ENCODE data around the gene IGSF9.

The IGSF9 gene

GRCh38 chr1:159881622-159882526, 63.5 kb downstream of the IGSF9 start:
- H3K36me3 ChIP-seq (ENCODE audit: insufficient read depth, low read length): no peaks in the 10 kb centered on the region
- no peaks in the 10 kb centered on the region for H3K27me3 ChIP-seq (ENCODE audit: insufficient read depth, low read length)
- H3K79me2 ChIP-seq (ENCODE audit: control insufficient read depth, insufficient read depth, low read length, unreplicated experiment): no peaks in the 10 kb centered on the region
- peak overlapping the region; percentile 19; the same call in 1 of the 2 replicates for H3K4me3 ChIP-seq (ENCODE audit: low read depth, low read length)
- peak overlapping the region; percentile 94 for H3K27ac ChIP-seq (ENCODE audit: low read depth, low read length)
- peaks cover 43% of the 10 kb centered on the region for H3K4me1 ChIP-seq (ENCODE audit: control insufficient read depth, insufficient read depth, low read length, unreplicated experiment)
- H2AFZ ChIP-seq (ENCODE audit: low read length, unreplicated experiment): no peak overlapping the region

- no peaks in the 10 kb centered on the region for H3K36me3 ChIP-seq (ENCODE audit: insufficient read depth, low read length)
- H3K4me1 ChIP-seq (ENCODE audit: control insufficient read depth, insufficient read depth, low read length, unreplicated experiment): peaks cover 43% of the 10 kb centered on the region
- peak overlapping the region; percentile 4; the same call in 1 of the 2 replicates for H3K4me3 ChIP-seq (ENCODE audit: low read depth, low read length)
- H2AFZ ChIP-seq (ENCODE audit: low read length, unreplicated experiment): peak overlapping the region; percentile 49
- H3K27ac ChIP-seq (ENCODE audit: low read depth, low read length): peak overlapping the region; percentile 94
- H3K27me3 ChIP-seq (ENCODE audit: insufficient read depth, low read length): no peaks in the 10 kb centered on the region
- no peaks in the 10 kb centered on the region for H3K79me2 ChIP-seq (ENCODE audit: control insufficient read depth, insufficient read depth, low read length, unreplicated experiment)
Measured at GRCh38 chr1:159880430-159880829, 65.0 kb downstream of the IGSF9 start.

DNA sequence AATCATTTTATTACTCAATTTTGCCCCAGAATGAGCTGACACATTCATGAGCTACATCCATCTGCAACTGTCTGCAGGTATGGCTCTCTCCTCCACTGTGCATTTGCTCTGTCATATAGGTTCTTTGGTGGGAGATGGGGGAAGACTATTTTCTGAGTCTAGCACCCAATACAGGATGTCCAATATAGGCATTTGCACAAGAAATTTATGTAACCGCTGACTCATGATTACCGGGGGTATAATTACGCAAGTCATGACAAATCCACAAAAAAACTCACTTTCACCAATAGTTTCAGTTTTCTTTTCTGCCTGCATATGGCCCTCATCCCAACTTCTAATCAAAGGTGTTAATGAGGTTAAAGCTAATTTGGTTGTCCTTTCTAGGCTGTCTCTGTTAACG, 65.4 kb downstream of the IGSF9 start:
- H3K27me3 ChIP-seq (ENCODE audit: insufficient read depth, low read length): no peaks in the 10 kb centered on the region
- H3K27ac ChIP-seq (ENCODE audit: low read depth, low read length): peak overlapping the region; percentile 94
- no peaks in the 10 kb centered on the region for H3K79me2 ChIP-seq (ENCODE audit: control insufficient read depth, insufficient read depth, low read length, unreplicated experiment)
- H3K4me1 ChIP-seq (ENCODE audit: control insufficient read depth, insufficient read depth, low read length, unreplicated experiment): peaks cover 43% of the 10 kb centered on the region
- no peaks in the 10 kb centered on the region for H3K36me3 ChIP-seq (ENCODE audit: insufficient read depth, low read length)
- peak overlapping the region; percentile 14; the same call in 1 of the 2 replicates for H3K4me3 ChIP-seq (ENCODE audit: low read depth, low read length)
- H2AFZ ChIP-seq (ENCODE audit: low read length, unreplicated experiment): peak overlapping the region; percentile 49

GRCh38 chr1:159879136-159879535, 66.3 kb downstream of the IGSF9 start:
- Histone ChIP-seq H2AFZ (ENCODE audit: low read length, unreplicated experiment) (no peak overlapping the region), H3K79me2 (ENCODE audit: control insufficient read depth, insufficient read depth, low read length, unreplicated experiment) (no peaks in the 10 kb centered on the region), H3K4me3 (ENCODE audit: low read depth, low read length) (no peak overlapping the region), H3K4me1 (ENCODE audit: control insufficient read depth, insufficient read depth, low read length, unreplicated experiment) (peaks cover 43% of the 10 kb centered on the region), H3K27ac (ENCODE audit: low read depth, low read length) (peak overlapping the region; percentile 94), H3K27me3 (ENCODE audit: insufficient read depth, low read length) (no peaks in the 10 kb centered on the region), H3K36me3 (ENCODE audit: insufficient read depth, low read length) (no peaks in the 10 kb centered on the region)

- Histone ChIP-seq H3K4me1 (ENCODE audit: control insufficient read depth, insufficient read depth, low read length, unreplicated experiment) (peaks cover 40% of the 10 kb centered on the region), H3K36me3 (ENCODE audit: insufficient read depth, low read length) (no peaks in the 10 kb centered on the region), H3K79me2 (ENCODE audit: control insufficient read depth, insufficient read depth, low read length, unreplicated experiment) (no peaks in the 10 kb centered on the region), H2AFZ (ENCODE audit: low read length, unreplicated experiment) (no peak overlapping the region), H3K4me3 (ENCODE audit: low read depth, low read length) (no peak overlapping the region), H3K27ac (ENCODE audit: low read depth, low read length) (no peak overlapping the region), H3K27me3 (ENCODE audit: insufficient read depth, low read length) (no peaks in the 10 kb centered on the region)
Measured at GRCh38 chr1:159877695-159878444, 67.5 kb downstream of the IGSF9 start.

Measured in ACC112 (cell line).